ENCODE results near the gene MRNIP. TPM values are rescaled to one million over a fixed set of nuclear protein-coding genes. Genes with fewer than 3 reads are reported as not detected.

The MRNIP gene
- total RNA-seq, 1 experiment from 2014 or later = 36.2 TPM

DNA sequence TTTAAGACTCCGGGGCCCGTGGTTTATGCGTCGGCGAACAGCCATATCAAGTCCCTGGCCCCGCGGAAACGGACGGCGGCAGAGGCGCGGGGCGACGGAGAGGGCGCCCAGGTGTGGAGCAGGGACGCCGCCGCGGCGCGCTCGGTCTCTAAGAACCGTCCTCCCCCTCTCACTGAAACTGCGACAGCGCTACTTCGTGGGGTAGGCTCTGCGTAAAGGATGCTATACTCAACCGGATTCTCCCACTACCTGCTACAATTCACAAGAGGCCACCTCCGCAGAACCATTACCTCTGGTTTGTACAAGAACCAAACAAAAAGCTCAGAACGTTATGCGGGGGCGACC lies 404 bp downstream of the MRNIP start:
- no peaks in the 10 kb centered on the region for H3K9me2 ChIP-seq (ENCODE audit: insufficient read depth)
- RAD21 ChIA-PET (ENCODE audit: low non-redundant PET in 1 of 2, low total read pairs in 2 of 2, uncharacterized antibody in 2 of 2, unreplicated experiment in 2 of 2) = no interaction called here
- peak overlapping the region; percentile 77 for H3K9ac ChIP-seq (ENCODE audit: low read length)
- POLR2A ChIA-PET = no interaction called here
- peaks cover 2 to 4% of the 10 kb centered on the region in 2 experiments; a peak in 1 of 4 replicates for H3K36me3 ChIP-seq (ENCODE audit: control insufficient read depth in 1 of 2, insufficient read depth in 2 of 2, low read length in 2 of 2)
- peak overlapping the region; percentile 73 for H3K27ac ChIP-seq (ENCODE audit: low read depth, low read length)
- H3K27me3 ChIP-seq (ENCODE audit: insufficient read depth, low read length) = no peaks in the 10 kb centered on the region
- H3K4me3 ChIP-seq (replicated peaks in 1 of 2; ENCODE audit: low read depth in 1 of 2, low read length in 2 of 2) = peak overlapping the region; percentile 92 to 99
- BruUV-seq (replicated peaks) = TSS peak; percentile 37
- CTCF ChIA-PET = no interaction called here
- intact Hi-C loops (cut with micrococcal nuclease) = loop anchor here (2.0 to 5.0 kb wide), 4 partner anchors 37 to 214 kb away; partner anchors contain the start of genes RNF130 and SQSTM1
- no peaks in the 10 kb centered on the region for H3K9me3 ChIP-seq (ENCODE audit: control insufficient read depth in 1 of 2, insufficient read depth in 1 of 2, low read depth in 1 of 2, low read length in 2 of 2)
- ATAC-seq (peak; percentile 59), DNase-seq (ENCODE audit: low read depth, low spot score) (no peak)
- peaks cover 39% of the 10 kb centered on the region for H3K79me2 ChIP-seq (ENCODE audit: insufficient read depth, low read length)
- H3K4me1 ChIP-seq (ENCODE audit: control insufficient read depth in 1 of 2, insufficient read depth in 2 of 2, low read length in 2 of 2) = peaks cover 2 to 12% of the 10 kb centered on the region in 2 experiments; a peak in 1 of 4 replicates
- no peaks in the 10 kb centered on the region for H4K20me1 ChIP-seq (ENCODE audit: insufficient read depth)
- TF ChIP-seq CEBPB (IDR thresholded peaks at IDR 0.05; ENCODE audit: low read depth) = no peak
- no peak for TF ChIP-seq ELF1 (IDR thresholded peaks at IDR 0.05; ENCODE audit: borderline replicate concordance, low read depth)
- TF ChIP-seq, protein P1, sequence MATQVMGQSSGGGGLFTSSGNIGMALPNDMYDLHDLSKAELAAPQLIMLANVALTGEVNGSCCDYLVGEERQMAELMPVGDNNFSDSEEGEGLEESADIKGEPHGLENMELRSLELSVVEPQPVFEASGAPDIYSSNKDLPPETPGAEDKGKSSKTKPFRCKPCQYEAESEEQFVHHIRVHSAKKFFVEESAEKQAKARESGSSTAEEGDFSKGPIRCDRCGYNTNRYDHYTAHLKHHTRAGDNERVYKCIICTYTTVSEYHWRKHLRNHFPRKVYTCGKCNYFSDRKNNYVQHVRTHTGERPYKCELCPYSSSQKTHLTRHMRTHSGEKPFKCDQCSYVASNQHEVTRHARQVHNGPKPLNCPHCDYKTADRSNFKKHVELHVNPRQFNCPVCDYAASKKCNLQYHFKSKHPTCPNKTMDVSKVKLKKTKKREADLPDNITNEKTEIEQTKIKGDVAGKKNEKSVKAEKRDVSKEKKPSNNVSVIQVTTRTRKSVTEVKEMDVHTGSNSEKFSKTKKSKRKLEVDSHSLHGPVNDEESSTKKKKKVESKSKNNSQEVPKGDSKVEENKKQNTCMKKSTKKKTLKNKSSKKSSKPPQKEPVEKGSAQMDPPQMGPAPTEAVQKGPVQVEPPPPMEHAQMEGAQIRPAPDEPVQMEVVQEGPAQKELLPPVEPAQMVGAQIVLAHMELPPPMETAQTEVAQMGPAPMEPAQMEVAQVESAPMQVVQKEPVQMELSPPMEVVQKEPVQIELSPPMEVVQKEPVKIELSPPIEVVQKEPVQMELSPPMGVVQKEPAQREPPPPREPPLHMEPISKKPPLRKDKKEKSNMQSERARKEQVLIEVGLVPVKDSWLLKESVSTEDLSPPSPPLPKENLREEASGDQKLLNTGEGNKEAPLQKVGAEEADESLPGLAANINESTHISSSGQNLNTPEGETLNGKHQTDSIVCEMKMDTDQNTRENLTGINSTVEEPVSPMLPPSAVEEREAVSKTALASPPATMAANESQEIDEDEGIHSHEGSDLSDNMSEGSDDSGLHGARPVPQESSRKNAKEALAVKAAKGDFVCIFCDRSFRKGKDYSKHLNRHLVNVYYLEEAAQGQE (IDR thresholded peaks at IDR 0.05; ENCODE audit: low read depth) = no peak
- TF ChIP-seq, protein P2, sequence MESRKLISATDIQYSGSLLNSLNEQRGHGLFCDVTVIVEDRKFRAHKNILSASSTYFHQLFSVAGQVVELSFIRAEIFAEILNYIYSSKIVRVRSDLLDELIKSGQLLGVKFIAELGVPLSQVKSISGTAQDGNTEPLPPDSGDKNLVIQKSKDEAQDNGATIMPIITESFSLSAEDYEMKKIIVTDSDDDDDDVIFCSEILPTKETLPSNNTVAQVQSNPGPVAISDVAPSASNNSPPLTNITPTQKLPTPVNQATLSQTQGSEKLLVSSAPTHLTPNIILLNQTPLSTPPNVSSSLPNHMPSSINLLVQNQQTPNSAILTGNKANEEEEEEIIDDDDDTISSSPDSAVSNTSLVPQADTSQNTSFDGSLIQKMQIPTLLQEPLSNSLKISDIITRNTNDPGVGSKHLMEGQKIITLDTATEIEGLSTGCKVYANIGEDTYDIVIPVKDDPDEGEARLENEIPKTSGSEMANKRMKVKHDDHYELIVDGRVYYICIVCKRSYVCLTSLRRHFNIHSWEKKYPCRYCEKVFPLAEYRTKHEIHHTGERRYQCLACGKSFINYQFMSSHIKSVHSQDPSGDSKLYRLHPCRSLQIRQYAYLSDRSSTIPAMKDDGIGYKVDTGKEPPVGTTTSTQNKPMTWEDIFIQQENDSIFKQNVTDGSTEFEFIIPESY (IDR thresholded peaks at IDR 0.05; ENCODE audit: extremely low read depth, insufficient replicate concordance, low read length) = no peak
- TF ChIP-seq EGR1 (IDR thresholded peaks at IDR 0.05; ENCODE audit: low read depth) = no peak
- no peak for TF ChIP-seq JUND (IDR thresholded peaks at IDR 0.05)
- H2AFZ ChIP-seq (ENCODE audit: low read depth, low read length, poor library complexity, severe bottlenecking) = peak overlapping the region; percentile 79
- peak overlapping the region; percentile 95 for H3K4me2 ChIP-seq (ENCODE audit: low read length)
